GM21529 (cell line): ENCODE measurements around the gene NCKAP5.

Experiments used
- ATAC-seq: cut with Tn5 transposase; IDR thresholded peaks from one replicate; pipeline ENCODE4 v1.9.1; 2021; ENCODE audit not compliant: unreplicated experiment

The NCKAP5 gene

GRCh38 chr2:133123904-133124303 is 444.4 kb downstream of the NCKAP5 start:
- no peak for ATAC-seq

DNA sequence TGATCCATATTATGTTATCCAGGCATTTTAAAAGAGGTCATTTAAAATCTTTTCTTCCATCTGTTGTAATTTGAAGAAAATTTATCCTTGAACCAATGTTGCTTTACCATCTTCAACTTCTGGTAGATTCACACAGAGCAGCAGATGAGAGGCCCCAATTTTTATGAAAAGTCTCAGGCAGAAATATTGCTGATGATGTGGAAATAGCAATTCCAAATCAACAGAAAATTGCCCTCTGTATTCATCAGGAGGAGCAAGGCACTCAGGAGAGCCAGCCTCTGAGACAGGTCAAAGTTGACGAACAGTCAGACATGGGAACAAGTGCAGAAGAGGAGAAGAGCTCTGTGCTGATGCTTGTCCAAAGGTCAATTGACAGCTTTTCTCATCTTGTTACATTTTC is 444.9 kb downstream of the NCKAP5 start:
- no peak for ATAC-seq

DNA sequence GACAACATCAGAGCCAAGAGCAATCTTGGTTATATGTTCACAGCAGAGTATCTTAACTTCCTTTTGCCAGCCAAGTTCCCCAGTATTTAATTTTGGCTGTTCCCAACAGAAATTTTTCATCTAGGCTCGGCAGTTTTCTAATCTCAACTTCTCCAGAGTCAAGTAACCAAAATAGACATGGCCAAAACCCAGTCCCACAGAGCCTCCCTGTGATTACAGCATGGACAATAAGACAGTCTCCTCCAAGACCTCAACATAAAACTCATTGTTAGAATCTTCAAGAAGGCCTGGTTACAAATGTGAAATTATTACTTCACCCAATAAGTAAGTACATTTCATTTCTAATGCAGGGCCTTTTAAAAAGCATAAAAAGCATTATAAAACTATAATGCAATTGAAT is 445.7 kb downstream of the NCKAP5 start:
- ATAC-seq, result no peak

- no peak for ATAC-seq
Observed at GRCh38 chr2:133120310-133120709, 448.0 kb downstream of the NCKAP5 start.

- ATAC-seq, result no peak
Observed at GRCh38 chr2:133110201-133110600, 458.1 kb downstream of the NCKAP5 start.

GRCh38 chr2:133109772-133110171 is 458.5 kb downstream of the NCKAP5 start:
- ATAC-seq, result no peak

DNA sequence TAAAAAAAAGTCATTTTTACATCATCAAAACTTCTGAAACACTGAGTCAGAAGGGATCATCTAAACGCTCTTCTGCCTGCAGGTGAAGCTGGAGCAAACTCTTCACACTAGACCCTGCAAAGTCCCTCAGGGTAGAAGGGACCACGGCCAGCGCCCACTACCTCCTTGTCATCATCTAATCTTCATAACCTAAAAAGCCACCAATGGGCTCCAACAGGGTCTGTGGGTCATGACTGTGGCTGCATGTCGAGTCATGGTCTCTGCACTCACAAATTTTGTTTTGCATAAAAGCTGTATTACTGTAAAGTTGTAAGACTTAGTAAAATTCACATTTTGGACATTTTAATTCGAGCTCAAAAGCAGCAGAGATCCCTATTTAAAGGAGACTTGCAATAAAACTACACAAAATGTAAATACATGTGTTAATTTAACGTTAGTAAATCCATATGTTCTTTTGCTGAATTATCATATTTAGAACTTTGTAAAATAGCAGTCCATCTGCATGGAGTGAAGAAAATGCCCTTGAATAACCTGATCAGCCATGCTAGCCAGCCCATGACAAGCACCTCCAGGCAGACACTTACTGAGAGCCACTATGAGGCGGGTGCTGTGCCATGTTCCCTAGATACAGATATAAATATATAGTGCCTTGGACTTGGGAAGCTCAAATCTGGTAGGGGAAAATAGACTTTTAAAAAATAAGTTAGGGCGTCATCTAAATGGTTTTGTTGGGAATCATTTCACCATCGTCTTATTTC is 461.0 kb downstream of the NCKAP5 start:
- ATAC-seq, result no peak

DNA sequence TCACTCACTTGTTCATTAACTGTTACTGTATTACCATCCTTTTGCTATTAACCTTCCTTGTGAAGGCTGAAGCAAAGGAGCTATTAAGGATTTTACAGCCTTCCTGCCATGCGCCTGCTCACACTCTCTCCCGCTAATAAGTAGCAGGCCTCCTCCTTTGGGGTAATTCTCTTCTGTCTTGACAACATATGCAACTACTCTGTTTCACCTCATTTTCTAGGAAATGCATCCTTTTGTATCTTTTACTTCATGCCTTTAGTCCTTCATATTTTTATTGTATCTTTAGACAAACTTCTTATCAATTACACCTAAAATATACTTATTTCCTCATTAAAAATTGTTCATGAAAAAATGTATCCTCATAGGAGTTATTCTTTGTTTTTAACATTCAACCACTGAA is 463.4 kb downstream of the NCKAP5 start:
- ATAC-seq, result no peak

DNA sequence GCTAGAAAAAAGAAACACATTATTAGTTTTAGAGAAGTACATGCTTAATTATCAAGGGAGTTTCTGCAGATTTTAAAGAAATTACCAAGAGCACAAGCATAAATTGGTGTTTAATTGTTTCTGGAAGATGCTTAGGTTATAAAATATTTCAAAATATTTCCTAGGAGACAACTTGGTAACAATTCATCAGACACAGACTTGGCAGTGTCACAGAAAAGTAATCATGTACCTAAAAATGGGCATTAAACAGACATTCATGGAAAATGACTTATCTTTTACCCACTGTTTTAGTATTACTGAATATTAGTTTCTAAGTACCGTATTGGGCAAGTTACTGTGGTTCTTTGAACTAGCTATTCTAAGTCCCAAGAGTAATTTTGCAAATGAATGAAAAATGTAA is 469.5 kb downstream of the NCKAP5 start:
- no peak for ATAC-seq

GRCh38 chr2:133097666-133098065 is 470.6 kb downstream of the NCKAP5 start:
- no peak for ATAC-seq

DNA sequence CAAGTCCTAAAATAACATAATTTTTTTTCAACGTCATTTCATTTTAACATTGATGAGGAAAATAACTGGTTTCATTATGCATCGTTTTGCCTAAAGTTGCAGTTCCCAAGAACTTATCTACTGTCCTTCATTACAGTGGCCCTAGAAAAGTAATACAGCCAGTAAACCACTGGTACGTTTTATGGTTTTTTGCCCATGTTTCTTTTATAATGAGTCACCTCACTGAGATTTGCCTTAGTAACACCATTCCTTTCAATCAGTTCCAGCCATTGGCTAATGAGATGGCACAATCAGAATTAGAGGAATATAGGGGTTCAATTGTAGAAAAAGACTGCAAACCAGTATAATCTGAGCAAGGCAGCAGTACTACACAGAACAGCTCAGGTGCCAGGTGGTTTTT is 475.7 kb downstream of the NCKAP5 start:
- no peak for ATAC-seq

DNA sequence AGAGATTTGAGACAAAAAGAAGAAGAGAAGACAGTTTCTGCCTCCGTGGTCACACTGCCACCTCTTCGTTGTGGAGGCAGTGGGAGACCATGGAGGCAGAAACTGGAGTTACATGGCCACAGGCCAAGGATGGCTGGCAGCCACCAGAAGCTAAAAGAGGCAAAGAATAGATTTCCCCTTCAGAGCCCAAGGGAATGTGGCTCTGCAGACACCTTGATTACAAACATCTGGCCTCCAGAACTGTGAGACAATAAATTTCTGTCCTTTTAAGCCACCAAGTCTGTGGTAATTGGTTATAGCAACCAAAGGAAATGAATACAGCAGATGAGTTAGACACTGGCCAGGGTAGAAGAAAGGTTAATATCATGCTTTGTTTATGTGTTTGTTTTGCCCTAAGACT is 477.9 kb downstream of the NCKAP5 start:
- no peak for ATAC-seq

GRCh38 chr2:133086176-133086575 is 482.1 kb downstream of the NCKAP5 start:
- no peak for ATAC-seq

DNA sequence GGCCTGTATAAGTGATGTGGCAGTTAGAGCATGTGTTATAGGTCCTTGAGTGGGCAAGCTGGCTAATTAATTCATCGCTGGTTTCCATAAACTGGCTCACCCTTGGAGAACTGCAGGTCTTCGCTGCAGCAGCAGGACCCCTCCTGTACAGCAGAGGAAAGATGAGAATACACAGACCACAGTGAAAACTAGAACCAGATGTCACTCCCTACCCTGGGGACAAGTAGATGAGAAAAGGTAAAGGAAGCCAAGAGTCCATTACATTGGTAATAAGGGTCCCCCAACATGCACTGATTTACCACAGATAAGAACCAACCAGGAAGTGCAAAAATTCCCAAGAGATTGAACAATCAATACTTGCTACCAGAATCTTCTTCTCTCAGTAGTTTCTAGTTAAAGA is 482.6 kb downstream of the NCKAP5 start:
- no peak for ATAC-seq

DNA sequence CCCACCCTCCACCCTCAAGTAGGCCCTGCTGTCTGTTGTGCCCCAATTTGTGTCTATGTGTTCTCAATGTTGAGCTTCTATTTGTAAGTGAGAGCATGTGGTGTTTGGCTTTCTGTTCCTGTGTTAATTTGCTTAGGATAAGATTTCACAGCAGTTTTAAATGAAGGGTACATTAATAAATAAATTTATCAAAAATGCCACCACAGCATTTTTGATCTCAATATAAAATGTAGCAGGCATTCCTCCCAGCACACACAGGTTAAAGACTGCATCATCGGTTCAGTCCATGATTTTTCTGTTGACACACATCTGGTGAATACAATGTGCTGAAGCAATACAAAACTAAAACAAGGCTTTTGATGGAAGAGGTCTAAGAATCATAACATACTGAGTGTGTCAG is 486.2 kb downstream of the NCKAP5 start:
- no peak for ATAC-seq

DNA sequence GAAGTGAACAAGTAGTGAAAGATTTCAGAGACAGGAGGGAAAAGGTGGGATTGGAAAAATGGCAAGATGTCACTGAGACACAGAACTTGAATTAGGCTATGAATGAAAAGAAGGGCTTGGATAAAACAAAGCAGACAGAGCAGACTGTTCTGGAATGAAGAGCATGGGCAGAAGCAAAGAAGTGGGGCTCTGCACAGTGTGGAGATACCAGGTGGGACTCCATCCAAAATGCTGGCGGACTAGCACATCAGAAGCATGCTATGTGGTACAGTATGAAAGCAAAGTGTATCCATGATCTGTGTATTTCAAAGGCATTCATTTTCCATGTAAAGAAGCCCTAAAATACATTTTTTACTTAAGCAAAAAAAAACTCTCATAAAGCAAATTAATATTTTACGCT is 487.4 kb downstream of the NCKAP5 start:
- no peak for ATAC-seq

GRCh38 chr2:133078667-133079411 is 489.4 kb downstream of the NCKAP5 start:
- ATAC-seq, result no peak

DNA sequence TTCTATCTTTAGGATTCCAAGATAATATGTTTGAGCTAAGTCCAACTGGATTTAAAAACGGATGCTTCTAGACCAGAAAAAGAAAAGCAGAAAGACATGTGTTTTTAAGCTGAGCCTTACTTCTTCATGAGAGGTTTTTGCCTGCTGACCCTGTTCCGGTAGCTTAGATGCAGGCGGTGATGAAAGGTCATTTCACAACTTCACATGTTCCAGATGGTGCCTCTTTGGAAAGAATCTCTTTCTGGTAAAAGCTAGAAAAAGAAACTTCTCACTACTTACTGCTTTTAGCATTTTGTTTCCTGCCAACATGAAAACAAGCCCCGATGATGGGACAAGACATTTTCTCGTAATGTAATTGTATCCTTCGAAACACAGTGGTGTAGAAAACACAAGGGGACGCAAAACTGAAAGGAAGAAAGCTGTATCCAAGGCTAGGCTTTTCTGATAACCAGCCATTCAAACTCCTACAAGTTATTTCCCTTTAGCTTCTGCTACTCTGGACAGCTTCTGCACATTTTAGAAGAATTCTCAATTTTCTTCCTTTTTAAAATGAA is 490.9 kb downstream of the NCKAP5 start:
- no peak for ATAC-seq

DNA sequence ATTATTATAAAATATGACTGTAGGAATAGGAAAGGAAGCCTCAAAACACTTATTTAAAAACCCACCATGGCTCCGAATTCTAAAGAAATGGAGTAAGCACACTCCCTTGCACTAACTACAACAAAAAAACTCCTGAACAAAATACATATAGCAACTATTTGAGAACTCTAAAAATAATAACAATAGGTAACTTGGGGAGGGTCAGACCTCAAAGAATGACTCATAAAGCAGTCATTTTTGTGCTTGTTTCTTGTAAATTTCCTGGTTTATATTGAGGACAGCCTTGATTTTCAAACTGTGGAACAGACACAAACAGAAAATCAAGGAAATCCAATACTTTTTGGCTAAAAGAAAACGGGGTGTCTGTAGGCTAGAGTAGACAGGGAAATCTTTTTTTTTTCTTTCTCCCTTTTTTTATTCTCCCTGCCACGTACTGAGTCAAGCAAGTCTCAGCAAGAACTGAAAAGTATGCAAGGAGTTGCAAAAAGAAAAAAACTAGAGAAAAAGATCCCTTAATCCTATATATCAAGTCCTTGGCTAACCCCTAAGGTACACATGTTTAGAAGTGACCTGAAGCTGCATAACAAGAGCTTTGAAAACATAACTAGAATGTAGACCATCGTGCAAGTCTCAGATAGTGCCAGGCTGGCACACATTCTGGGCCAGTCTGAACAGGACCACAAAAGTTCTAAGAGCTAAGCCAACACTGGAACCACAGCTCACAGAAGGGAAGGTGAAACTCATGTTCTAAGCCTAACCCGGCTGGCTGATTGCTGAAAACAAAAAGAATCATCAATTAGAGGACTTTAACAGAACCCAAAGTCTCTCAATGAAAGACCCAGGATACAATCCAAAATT is 495.2 kb downstream of the NCKAP5 start:
- ATAC-seq, result no peak

DNA sequence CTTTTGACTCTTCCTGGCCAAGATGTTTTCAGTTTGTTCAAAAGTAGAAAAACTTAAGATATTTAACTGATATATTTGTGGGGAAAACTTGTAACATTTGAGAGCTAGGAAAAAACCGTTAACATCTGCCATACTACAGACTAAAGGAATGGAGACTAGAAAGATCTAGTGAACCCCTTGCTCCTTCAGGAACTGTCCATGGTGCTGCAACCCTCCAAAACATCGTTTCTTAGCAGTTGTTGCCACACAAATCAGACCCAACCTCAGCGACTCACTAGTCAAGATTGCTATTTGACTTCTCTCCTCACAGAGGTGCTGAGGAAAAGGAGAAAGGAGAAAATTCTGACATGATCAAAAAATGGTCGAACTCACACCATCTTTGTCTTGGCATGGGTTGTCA is 504.5 kb downstream of the NCKAP5 start:
- no peak for ATAC-seq

- no peak for ATAC-seq
Observed at GRCh38 chr2:133062931-133063665, 505.2 kb downstream of the NCKAP5 start.
